Measurements from ENCODE around the gene MFSD6L. TPM values are rescaled to one million over a fixed set of nuclear protein-coding genes. Genes with fewer than 3 reads are reported as not detected.

The MFSD6L gene
- total and polyA plus RNA-seq, 2 experiments from 2014 or later = not detected

DNA sequence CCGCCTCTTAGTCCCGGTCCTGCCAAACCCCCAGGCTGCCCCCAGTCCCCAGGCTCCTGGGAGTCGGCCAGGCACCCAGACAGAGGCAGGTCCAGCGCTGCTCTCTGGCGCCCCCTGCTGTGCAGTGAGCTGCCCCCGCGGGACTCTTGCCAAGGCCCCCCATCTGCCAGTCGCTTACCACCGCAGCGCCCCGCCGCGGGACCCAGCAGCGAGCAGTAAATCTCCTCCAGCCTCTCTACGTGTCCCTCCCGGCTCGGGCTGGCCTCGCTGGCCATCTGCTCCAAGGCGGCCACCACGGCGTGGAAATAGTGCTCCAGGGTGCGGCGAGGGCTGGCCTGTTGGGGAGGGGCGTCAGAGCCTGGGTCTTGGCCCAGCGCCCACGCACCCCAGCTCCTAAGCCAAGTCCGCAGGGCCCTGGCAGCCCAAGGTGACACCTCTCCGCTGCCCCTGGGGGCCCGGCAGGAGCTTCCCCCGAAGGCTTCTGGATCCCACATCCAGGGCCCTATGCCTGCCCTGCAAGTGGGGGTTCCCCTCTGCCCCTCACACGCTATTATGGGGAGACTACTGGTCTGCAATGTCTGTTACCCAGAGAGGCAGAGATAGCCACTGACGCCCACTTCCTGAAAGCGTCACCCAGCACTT is 33.7 kb upstream of the MFSD6L start:
- no peaks in the 10 kb centered on the region for H3K4me1 ChIP-seq (ENCODE audit: insufficient read depth)

DNA sequence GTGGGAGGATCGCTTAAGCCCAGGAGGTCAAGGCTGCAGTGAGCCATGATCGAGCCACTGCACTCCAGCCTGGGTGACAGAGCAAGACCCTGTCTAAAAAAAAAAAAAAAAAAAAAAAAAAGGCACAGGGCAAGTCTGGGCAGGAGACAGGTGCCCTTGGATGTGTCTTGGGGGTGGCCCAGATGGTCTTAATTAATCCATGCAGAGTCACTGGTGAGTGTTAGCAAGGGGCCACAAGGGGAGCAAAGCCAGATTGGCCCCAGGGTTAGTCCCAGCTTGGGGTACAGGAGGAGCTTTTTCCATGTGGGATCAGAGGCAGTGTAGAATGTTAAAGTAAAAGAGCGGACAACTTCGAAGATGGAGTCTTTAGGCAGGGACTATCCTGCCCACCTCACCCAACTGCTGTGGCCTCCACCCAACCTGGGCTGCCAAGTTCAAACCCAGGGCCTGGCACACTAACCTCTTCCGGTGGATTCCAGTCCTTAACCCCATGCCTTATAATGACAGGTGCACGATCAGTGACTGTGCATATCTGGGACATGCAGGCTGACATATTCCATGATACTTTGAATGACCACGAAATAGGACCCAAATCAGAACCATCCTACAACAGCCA is 32.2 kb upstream of the MFSD6L start:
- Histone ChIP-seq H3K9me2 (ENCODE audit: insufficient read depth) (no peaks in the 10 kb centered on the region), H3K4me3 (no peak overlapping the region), H3K36me3 (ENCODE audit: low read depth) (no peaks in the 10 kb centered on the region), H4K20me1 (ENCODE audit: insufficient read depth) (no peaks in the 10 kb centered on the region), H3K4me1 (ENCODE audit: insufficient read depth) (no peaks in the 10 kb centered on the region), H3K9ac (no peak overlapping the region), H3K9me3 (ENCODE audit: low read depth) (no peaks in the 10 kb centered on the region), H3K27me3 (replicated peaks; ENCODE audit: insufficient read depth) (no peaks in the 10 kb centered on the region), H3F3A (ENCODE audit: insufficient read depth) (no peaks in the 10 kb centered on the region), H3K27ac (no peak overlapping the region), H2AFZ (no peak overlapping the region), H3K4me2 (ENCODE audit: unreplicated experiment) (no peak overlapping the region), H3K79me2 (ENCODE audit: insufficient read depth) (no peaks in the 10 kb centered on the region)
- 79 to 85% methylated on average over 7 of the region's 7 CpGs for WGBS, 2 experiments (ENCODE audit: low coverage in 1 of 2, low lambda C conversion rate in 2 of 2, missing lambda C conversion rate in 2 of 2)
- in situ Hi-C loops (cut with MboI) = no loop called here
- no peak for DNase-seq
- TF ChIP-seq EZH2phosphoT487 (IDR thresholded peaks at IDR 0.05; ENCODE audit: insufficient read depth, low read depth) (no peak), EZH2 (IDR thresholded peaks at IDR 0.05; ENCODE audit: insufficient read depth, poor library complexity, severe bottlenecking) (no peak)

More for the DNA sequence above, 33.7 kb upstream of the MFSD6L start:
- TF ChIP-seq EZH2 (IDR thresholded peaks at IDR 0.05; ENCODE audit: insufficient read depth, poor library complexity, severe bottlenecking) = no peak
- no peak for TF ChIP-seq EZH2phosphoT487 (IDR thresholded peaks at IDR 0.05; ENCODE audit: insufficient read depth, low read depth)
- 22% methylated on average over 25 to 27 of the region's 33 CpGs for WGBS, 2 experiments (ENCODE audit: low coverage in 1 of 2, low lambda C conversion rate in 2 of 2, missing lambda C conversion rate in 2 of 2)
- DNase-seq = peak; percentile 23
- no peak overlapping the region for H2AFZ ChIP-seq
- H4K20me1 ChIP-seq (ENCODE audit: insufficient read depth) = no peaks in the 10 kb centered on the region
- H3F3A ChIP-seq (ENCODE audit: insufficient read depth) = no peaks in the 10 kb centered on the region
- no peaks in the 10 kb centered on the region for H3K9me2 ChIP-seq (ENCODE audit: insufficient read depth)
- no peak overlapping the region for H3K9ac ChIP-seq
- H3K79me2 ChIP-seq (ENCODE audit: insufficient read depth) = no peaks in the 10 kb centered on the region
- H3K27me3 ChIP-seq (replicated peaks; ENCODE audit: insufficient read depth) = no peaks in the 10 kb centered on the region
- no peak overlapping the region for H3K27ac ChIP-seq
- no peak overlapping the region for H3K4me3 ChIP-seq
- no peaks in the 10 kb centered on the region for H3K9me3 ChIP-seq (ENCODE audit: low read depth)
- H3K36me3 ChIP-seq (ENCODE audit: low read depth) = no peaks in the 10 kb centered on the region
- H3K4me2 ChIP-seq (ENCODE audit: unreplicated experiment) = no peak overlapping the region
- in situ Hi-C loops (cut with MboI) = no loop called here

DNA sequence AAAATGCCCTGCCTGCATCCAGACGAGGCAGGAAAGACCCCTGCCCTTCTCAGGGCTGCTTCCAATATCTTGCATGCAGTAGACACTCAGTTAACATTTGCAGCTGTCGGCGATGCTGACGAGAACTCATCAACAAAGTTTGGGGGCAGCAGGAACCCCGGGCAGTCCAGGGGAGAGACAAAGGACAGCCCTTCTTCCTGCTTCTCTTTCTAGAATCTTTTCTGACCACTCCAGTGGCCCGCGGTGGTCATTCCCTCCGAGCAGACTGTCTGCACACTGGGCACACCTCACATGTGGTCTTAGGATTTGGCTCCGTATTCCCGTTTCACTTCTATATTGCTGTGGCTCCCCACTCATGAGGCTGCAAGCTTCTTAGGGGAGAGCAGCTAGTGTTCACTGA is 31.0 kb upstream of the MFSD6L start:
- TF ChIP-seq EZH2 (IDR thresholded peaks at IDR 0.05; ENCODE audit: insufficient read depth, poor library complexity, severe bottlenecking) (no peak), EZH2phosphoT487 (IDR thresholded peaks at IDR 0.05; ENCODE audit: insufficient read depth, low read depth) (no peak)
- 78 to 80% methylated on average over 10 of the region's 10 CpGs for WGBS, 2 experiments (ENCODE audit: low coverage in 1 of 2, low lambda C conversion rate in 2 of 2, missing lambda C conversion rate in 2 of 2)
- in situ Hi-C loops (cut with MboI) = no loop called here
- no peaks in the 10 kb centered on the region for H3K9me2 ChIP-seq (ENCODE audit: insufficient read depth)
- H3K9ac ChIP-seq = no peak overlapping the region
- H3K4me1 ChIP-seq (ENCODE audit: insufficient read depth) = no peaks in the 10 kb centered on the region
- no peaks in the 10 kb centered on the region for H4K20me1 ChIP-seq (ENCODE audit: insufficient read depth)
- H3K4me2 ChIP-seq (ENCODE audit: unreplicated experiment) = no peak overlapping the region
- H3K79me2 ChIP-seq (ENCODE audit: insufficient read depth) = no peaks in the 10 kb centered on the region
- H3K9me3 ChIP-seq (ENCODE audit: low read depth) = no peaks in the 10 kb centered on the region
- no peaks in the 10 kb centered on the region for H3K36me3 ChIP-seq (ENCODE audit: low read depth)
- H3F3A ChIP-seq (ENCODE audit: insufficient read depth) = no peaks in the 10 kb centered on the region
- no peak overlapping the region for H2AFZ ChIP-seq
- H3K27me3 ChIP-seq (replicated peaks; ENCODE audit: insufficient read depth) = no peaks in the 10 kb centered on the region
- H3K27ac ChIP-seq = no peak overlapping the region
- DNase-seq = no peak
- H3K4me3 ChIP-seq = no peak overlapping the region

DNA sequence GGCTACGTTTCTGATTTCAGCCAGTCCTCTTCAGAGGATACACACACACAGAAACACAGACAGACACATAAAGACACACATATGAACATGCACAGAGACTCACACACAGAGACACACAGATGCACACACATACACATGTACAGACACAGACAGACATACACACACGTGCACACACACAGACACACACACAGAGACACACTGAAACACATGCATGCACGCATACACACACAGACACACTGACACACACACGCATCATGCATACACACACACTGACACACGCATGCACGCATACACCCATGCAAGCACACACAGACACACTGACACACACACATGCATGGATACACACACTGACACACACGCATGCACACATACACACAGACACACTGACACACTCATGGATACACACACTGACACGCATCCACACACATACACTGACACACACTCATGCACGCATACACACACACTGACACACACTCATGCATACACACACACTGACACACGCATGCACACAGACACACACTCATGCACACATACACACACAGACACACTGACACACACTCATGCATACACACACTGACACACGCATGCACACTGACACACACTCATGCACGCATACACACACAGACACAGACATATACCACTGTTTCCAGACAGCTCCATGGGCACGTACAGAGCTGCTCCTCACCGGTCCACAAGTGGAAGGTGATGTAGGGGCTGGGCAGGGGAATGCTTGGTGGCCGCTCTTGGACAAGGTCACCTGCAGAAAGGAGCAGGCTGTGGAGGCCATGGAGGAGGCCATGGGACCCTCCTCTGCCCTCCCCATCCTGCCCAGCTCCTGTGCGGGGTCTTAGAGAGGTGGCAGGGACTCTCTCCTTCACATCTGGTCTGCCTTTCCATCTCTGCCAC is 30.1 kb upstream of the MFSD6L start:
- WGBS, 2 experiments (ENCODE audit: low coverage in 1 of 2, low lambda C conversion rate in 2 of 2, missing lambda C conversion rate in 2 of 2) = 71 to 73% methylated on average over 16 of the region's 16 CpGs
- H4K20me1 ChIP-seq (ENCODE audit: insufficient read depth) = no peaks in the 10 kb centered on the region
- H3K79me2 ChIP-seq (ENCODE audit: insufficient read depth) = no peaks in the 10 kb centered on the region
- no peaks in the 10 kb centered on the region for H3K9me2 ChIP-seq (ENCODE audit: insufficient read depth)
- DNase-seq = no peak
- in situ Hi-C loops (cut with MboI) = no loop called here
- H3K9me3 ChIP-seq (ENCODE audit: low read depth) = no peaks in the 10 kb centered on the region
- H3K27ac ChIP-seq = no peak overlapping the region
- no peak overlapping the region for H3K9ac ChIP-seq
- no peaks in the 10 kb centered on the region for H3K36me3 ChIP-seq (ENCODE audit: low read depth)
- H3K4me1 ChIP-seq (ENCODE audit: insufficient read depth) = no peaks in the 10 kb centered on the region
- H3K4me2 ChIP-seq (ENCODE audit: unreplicated experiment) = no peak overlapping the region
- no peaks in the 10 kb centered on the region for H3F3A ChIP-seq (ENCODE audit: insufficient read depth)
- no peaks in the 10 kb centered on the region for H3K27me3 ChIP-seq (replicated peaks; ENCODE audit: insufficient read depth)
- no peak overlapping the region for H2AFZ ChIP-seq
- TF ChIP-seq EZH2 (IDR thresholded peaks at IDR 0.05; ENCODE audit: insufficient read depth, poor library complexity, severe bottlenecking) (no peak), EZH2phosphoT487 (IDR thresholded peaks at IDR 0.05; ENCODE audit: insufficient read depth, low read depth) (no peak)
- H3K4me3 ChIP-seq = no peak overlapping the region

All from GM23248 (cell line).